Measurements from ENCODE around the gene ETV7.

The ETV7 gene

DNA sequence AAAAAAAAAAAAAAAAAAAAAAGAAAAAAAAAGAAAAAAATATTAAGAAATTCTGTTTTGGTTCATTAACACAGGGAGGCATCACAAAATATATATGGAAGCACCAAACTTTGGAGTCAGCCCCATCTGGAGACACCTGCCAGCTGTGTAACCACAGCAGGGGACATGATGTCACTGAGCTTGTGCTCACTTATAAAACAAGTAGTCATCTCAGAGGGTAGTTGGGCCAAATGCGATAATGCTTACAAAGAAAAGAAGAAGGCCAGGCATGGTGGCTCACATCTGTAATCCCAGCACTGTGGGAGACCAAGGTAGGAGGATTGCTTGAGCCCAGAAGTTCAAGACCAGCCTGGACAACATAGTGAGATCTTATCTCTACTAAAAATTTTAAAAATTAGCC, 49.7 kb downstream of the ETV7 start:
- peak; percentile 60 for DNase-seq

DNA sequence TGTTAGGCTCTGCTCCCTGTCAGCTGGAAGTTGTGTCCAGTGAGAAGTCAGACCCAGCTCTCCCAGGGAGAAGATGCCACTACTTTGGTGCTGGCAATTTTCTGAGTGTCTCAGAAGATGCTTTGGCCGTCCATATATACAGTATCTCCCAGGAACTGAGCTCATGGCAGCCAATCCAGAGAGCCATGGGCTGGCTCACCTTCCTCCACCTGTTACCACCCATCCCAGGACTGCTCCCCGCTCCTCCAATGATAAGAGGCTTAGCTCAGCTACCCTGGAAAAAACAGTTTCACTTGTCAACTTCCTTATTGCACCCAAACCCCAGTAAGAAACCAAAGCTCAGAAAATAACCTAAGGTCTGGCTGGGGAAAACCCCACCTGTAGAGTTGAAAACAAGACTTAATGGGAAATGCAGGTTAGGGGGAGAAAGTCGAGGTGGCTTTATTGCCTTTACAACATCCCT, 50.7 kb downstream of the ETV7 start, which contains the start of gene BNIP5:
Gene BNIP5 (minus strand): TSS at position 110 of the 463 bp plus-strand sequence. CDS start 6,198 bp downstream, outside the sequence.
- no peak for DNase-seq

DNA sequence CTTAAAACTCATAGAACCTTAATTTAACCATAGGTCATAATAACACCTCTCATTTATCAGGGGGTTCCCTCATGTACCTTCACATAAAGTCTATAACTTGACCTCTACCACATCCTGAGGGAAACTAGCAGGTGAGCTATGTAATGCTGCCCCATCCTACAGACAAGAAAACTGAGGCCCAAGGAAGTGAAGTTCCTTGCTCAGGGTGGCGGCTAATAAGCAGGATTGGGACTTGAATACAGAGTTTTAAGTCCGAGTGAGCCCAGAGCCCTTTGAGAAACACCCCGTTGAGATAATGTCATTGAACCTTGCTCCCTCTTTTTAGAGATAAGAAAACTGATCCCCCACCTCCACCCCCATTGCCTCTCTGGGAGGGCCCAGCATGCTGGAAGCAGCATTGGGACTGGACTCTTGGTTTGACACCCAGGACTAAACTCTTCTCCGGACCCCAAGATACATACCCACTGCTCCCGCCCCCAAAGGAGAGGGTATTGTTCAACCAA, 51.2 kb downstream of the ETV7 start:
- no peak for DNase-seq

DNA sequence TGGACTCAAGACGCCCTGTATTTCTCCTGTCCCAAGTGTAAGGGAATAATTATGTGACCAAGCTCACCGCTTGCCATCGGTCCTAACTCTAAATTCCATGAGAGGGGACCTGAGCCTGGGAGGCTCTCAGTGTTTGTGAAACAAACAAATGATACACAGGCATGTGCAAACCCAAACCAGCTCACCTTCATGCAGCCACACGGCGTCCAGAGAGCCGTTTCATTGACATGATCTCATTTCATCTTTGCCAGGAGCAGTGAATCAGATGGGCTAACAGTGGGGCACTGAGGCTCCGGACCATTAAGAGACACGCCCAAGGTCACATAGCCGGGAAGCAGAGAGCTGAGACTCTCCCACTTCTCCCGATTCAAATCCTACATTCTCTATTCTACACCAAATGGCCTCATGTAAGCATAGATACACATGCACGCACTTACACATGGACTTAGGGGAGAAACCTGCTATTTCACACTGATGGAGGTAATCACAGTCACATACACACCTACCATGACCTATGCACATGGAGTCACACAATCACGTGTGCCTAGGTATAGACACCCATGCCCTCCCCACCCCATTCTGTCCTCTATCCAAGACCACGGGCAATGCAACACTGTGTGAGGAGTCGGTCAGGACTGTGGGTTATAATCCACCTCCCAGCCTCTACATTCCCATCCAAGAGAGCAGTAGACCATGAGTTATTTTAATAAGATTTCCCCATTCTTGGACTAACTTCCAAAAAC, 51.8 kb downstream of the ETV7 start:
- DNase-seq, result no peak

DNA sequence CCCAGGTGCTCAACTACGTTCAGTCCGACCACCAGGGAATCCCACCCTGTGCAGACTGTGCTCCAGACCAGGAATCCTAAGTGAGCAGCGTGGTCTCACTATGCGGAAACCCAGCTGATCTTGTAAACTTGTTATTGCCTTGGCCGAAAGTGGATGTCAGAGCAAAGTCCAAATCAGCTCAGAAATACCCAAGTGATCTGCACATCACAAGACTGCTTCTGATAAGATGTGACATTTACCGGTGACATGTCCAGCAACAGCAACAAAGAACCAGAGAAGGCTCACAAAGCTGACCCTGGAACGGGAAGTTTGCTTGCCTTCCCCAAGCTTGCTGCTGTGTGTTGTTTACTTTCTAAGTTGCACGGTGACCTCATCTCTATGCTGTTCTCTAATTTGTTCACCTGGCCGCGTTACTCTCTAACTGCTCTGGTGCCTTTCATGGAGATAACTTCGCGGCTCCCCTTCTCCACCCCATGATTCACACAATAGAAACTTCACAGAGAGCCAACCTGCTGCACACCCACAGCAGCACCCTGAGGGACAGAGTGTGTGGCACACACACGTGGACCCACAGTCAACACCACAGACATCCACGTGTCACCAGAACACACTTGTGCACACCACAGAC, 52.5 kb downstream of the ETV7 start:
- DNase-seq, result peak; percentile 71

DNA sequence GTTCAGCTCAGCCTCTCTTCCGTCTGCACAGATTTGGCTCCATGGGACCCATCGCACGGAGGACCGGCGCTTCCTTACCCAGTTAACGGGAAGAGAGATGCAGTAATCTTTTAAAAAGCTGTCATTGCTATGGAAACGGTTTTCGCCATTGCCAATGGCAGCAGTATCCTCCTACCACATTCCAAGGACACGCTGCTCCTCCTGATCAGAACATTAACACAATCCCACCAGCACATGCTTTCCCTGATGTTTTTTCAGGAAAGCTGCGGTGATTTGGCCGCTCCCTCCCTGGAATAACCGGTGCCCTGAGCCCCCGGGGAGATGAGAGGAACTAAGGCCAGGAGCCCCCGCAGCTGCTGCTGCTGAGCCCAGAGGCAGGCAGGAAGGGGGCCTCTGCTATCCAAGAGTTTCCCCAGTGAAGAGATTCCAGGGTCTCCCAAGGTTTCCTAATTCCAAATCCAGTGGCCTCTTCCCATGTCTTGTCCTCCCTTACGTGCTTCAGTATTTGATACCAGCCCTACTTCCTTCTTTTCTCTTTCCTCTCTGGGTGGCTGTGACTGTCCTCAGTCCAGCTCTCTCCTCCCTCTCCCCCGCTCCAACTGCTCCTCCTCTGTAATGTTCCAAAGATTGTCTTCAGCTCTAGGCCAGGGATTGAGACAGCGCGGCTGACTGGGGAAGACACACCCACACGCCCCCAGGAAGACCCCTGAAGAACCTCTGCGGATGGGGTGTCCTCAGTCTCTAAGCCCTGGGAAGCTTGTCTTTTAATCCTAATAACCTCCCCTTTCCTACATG, 53.3 kb downstream of the ETV7 start:
- DNase-seq, result no peak

DNA sequence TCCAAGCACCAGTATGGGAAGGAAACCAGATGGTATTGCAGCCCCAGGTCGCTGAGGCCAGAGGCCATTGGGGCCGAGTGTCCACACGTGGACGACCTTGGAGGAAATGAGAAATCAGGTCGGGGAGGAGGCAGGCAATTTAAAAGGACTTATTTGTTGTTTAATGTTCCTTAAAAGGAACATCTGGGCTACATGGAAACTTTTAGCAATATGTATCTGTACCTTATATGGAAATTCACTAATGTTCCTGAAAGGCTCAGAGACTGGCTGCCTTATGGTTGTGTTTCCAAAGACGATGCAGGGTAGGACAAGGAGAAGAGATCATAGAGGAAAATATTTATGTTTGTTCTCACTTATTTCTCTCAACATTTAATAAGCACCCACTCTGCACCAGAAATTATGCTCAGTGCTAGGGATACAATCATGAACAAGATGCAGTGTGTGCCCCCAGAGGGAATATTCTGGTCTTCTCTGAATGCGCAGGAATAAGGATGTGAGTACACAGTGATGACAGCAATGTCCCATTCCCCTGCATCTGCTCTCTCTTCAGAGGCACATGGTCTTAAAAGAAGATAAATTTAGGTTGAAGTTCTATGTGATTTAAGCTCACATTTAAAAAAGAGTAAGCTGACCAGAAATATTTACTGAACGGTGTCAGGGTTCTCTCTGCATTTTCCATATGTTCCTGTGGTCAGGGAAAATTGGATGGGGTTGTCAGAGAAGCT, 54.1 kb downstream of the ETV7 start:
- no peak for DNase-seq

DNA sequence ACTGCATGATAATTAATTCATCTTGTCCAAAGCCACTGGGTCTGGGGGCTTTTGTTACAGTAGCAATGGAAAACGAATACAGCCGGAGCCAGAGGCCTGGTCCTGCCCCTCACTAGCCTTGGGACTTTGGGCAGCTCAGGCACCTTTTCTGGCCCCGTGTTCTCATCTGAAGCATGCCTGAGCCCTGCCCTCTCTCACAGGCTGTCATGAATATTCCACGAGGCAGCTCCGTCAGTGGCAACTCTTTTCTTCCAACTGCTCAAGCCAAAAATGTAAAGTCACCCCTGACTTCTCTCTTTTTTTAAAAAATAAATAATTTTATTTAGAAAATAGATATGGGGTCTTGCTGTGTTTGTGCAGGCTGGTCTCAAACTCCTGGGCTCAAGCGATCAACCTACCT, 56.1 kb downstream of the ETV7 start:
- DNase-seq, result no peak

DNA sequence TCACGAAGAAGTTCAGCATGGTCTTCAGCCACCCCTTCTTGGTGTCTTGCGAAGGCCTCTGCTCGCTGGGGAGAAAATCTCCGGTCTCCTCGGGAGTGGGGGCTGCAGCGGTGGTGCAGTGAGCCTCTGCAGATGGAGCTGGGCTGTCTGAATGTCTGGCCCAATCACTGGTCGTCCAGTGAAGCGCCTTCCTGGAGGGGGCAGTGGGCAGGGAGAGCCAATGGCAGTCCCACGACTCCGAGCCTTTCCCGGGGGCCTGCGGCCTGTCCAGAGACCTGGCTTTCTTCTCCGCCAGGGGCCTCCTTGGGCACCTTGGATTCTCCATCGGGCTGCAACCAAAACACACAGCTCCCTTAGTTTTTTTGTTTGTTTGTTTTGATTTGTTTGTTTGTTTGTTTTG, 57.1 kb downstream of the ETV7 start:
- no peak for DNase-seq

DNA sequence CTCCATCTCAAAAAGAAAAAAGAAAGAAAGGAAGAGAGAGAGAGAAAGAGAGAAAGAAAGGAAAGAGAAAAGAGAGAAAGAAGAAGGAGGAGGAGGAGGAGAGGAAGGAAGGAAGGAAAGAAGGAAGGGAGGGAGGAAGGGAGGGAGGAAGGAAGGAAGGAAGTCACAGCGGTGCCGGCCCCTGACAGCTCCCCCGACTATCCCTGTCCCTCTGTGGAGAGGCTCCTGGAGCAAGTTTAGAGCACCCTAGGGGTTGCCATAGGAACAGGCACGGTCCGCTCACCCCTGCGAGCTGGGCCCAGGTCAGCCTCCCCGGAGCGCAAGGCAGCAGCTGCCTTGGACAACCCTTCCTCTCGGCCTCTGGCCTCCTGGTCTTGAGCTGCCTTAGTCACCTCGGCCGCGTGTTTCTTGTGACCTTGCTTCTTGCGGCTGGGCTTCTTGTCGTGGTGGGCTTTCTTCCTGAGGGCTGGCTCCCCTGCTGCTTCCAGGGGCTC, 57.6 kb downstream of the ETV7 start:
- DNase-seq, result no peak

DNA sequence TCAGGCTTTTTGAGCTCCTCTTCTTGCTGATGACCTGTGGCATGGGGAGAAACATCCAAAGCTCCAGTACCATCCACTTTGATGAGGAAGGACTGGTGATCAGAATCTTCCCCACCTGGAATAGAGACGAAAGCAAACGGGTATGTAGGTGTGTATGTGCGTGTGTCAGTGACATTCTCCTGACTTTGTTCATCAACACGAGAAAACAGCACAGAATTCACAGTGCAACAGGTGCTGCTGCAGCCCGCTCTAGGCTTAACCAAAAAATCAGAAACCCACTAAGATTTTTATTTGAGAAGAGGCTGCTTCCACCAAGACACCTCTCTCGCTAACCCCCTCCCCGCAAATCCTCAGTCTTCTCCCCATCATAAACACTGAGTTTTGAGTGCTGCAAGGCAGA, 58.9 kb downstream of the ETV7 start:
- no peak for DNase-seq

DNA sequence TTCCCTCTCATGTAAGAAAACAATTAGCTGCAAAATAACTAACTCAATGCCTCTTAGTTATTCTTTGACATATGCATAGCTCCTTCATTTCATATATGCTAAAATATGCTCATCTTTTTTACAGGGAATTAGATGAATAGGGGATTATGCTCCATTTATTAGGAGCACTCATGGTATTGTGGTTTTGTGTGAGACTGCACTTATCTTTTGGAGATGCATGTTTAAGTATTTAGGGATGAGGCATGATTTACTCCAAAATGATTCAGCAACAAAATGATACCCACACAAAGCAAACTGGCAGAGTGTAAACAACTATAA, 59.6 kb downstream of the ETV7 start:
- DNase-seq, result no peak

DNA sequence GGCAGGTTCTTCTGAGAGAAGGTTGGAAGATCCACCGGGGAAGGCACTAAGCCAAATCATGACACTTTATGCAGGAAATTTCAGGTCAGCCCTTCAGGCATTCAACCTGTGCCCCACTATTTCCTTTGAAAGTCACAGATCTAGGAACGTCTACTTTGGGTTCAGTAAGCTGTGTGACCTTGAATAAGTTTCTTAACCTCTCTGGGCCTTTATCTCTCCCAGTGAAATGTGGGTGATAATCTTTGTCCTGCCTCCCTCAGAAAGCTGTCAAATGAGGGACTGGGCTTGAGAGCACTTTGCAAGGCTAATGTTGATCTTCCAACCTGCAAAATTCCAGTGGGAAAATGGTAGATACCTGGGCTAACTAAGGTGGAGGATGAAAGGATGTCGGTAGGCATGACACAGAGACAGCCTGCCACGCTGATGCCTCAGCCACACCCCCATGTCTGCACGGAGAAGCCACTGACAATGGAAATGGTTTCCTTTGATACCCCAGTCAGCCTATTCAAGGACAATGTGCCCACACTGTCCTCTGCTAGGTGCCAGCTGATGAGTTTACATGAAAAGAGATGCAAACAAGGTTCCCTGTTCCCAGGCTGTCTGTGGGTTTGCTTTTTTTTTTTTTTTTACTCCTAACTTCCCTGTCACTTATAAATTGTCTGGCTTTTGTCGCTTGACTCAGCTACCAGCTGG, 60.1 kb downstream of the ETV7 start:
- DNase-seq, result peak; percentile 63

DNA sequence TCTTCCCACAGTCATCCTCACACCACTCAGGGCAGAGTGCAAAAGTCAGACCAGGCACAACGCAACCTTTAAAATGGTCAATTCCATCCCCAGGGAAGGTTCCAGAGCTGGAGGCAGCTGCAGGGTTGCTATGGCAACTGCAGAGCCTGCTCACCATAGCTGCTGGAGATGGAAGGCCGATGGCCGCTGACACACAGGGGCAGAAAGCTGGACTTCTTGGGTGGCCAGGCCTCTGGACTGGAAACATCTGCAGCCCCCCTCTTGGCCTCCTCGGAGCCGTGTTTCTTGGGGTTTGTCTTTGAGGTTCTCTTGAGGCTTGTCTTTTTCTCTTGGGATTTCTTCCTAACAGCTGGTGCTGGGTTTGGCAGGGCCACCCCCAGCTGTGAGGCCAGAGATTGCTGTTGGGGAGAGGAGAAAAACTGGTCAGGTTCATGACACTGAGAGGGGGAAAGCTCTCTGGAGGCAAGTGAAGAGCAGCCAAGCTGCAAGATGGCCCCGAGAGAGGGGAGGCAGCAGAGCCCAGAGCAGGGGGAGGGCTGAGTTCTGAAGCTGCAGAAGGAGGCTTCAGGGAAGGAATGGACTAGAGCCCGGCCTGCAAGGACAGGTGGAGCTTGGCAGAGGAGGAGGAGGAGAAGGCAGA, 61.0 kb downstream of the ETV7 start:
- DNase-seq, result peak; percentile 64

DNA sequence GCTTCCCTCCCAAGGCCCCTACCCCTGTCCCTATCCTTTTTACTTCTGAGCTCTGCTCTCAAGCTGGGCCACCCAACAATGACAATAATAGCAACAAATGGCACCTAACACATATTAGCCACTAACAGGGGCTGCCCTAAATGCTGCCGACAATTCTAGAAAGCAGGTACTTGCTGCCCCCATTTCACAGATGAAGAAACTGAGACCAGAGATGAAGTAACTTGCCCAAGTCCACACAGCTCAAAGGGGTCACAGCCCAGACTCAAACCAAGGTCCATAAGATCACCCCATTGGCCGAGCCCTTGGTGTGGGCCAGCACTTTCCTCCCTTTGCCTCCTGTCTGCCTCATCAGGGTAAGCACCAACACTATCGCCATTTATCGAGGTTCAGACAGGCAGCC, 62.8 kb downstream of the ETV7 start:
- no peak for DNase-seq

DNA sequence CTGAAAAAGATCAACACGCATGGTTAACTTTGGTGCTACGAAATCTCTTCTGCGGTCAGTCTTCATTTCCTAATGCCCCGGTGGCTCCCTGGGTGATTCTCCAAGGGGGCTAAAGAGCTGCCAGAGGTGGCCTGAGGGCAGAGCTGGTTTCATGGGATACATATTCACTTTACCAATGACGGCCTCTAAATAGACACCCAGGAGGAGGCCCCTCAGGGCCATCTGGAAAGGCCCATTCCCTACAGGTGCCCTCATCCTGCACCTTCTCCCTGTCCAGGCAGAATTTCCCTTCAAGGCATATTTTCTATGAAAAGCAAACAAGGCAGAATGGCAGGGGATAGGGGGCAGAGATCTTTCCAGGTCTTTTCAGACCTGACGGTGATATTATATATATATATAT, 63.3 kb downstream of the ETV7 start:
- peak; percentile 69 for DNase-seq

DNA sequence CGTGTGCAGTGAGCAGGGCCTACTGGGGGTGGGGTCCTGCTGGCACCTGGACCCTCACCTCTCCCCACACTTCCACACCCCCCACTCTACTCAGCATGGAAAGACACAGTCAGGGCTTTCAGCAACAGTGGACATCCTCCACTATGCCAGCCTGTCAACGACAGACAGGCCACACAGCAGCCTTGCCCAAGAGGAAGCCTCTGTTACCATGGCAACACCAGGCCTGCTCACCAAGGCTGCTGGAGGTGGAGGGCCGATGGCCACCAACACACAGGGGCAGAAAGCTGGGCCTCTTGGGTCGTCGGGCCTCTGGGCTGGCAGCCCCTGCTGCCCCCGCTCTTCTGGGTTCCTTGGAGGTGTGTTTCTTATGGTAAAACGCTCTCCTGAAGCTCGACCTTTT, 64.4 kb downstream of the ETV7 start:
- peak; percentile 65 for DNase-seq

DNA sequence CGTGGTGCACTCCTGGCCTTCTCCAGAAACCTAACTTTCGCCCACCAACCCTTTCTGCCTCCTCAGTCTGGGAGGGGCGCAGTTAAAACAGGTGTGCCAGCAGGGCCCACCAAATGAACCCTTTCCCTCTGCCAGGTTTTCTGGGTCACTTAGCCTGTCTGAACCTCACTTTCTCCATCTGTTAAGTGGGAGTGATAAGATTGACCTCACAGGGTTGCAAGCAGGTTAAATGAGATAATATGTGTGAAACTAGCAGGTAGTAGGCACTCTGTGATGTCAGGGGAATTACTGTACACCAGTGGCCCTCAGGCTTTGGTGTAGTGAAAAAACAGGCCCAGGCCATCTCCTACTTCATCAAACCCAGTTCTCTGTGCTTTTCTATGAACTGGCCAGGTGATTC, 64.9 kb downstream of the ETV7 start:
- DNase-seq, result no peak

DNA sequence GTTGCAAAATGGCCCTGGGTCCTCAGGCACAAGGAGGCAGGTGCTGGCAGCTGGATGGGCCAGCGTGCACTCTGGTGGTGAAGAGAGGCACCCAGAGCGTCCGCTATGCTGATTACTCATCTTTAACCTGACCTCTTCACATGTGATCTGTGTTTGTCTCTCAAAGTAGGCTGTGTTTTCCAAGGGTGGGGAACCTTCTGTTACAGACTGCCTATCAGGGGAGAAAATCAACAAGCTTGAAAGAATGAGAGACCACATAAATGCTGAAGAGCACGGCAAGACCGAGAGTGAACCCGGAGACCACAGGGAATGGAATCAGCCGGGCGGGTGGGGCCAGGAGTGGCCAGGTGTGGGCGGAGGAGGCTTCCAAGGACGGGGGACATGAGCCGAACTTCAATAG, 67.0 kb downstream of the ETV7 start:
- DNase-seq, result peak; percentile 78

DNA sequence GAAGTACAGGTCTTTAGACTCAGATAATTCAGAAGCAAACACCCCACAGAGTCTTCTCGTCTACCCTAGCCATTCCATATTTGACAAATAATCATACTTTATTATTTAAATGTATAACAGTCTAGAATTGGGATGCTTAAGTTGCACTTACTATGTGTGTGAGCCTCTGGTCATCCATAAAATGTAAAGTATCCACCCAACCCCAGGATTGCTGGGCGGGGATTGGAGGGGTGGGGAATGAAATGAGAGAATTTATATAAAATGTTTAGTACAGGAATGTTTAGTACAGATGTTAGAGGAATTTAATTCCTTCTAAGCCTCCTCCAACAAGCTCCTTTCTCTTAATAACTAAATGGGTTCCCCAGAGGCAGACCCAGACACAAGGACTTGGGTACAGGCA, 67.6 kb downstream of the ETV7 start:
- no peak for DNase-seq

DNA sequence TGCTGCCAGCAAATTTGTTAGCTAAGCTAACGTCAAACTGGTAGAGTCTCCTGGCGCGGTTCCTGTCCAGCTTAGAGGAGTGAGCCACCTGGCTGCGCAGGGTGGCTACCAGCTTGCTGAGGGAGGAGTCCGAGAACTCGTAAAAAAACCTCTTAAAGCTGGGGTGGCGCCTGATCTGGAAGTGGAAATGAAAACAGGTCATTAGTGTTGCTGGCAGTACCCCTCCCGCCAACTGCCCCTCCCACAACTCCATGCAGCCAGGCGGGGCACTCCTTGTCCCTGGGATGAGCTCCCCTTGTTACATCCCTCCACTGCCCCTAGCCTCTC, 68.1 kb downstream of the ETV7 start:
- peak; percentile 98 for DNase-seq
